Activated T-cell treated with anti-CD3 and anti-CD28 coated beads for 48 hours (primary cell): ENCODE data around the gene SLC23A2.

Source experiments
- DNase-seq: peaks from one replicate; pipeline ENCODE4 v3.0.0-alpha.2; 2020; ENCODE audit warnings: low read depth

The SLC23A2 gene

GRCh38 chr20:4844751-4845465 is 156.4 kb downstream of the SLC23A2 start:
- no peak for DNase-seq

- no peak for DNase-seq
Observed at GRCh38 chr20:4844325-4844724, 157.0 kb downstream of the SLC23A2 start.

- DNase-seq: no peak
Observed at GRCh38 chr20:4840801-4841200, 160.5 kb downstream of the SLC23A2 start.

- DNase-seq: no peak
Observed at GRCh38 chr20:4838526-4838925, 162.8 kb downstream of the SLC23A2 start.

- no peak for DNase-seq
Observed at GRCh38 chr20:4837760-4838159, 163.6 kb downstream of the SLC23A2 start.

- DNase-seq: no peak
Observed at GRCh38 chr20:4836935-4837334, 164.4 kb downstream of the SLC23A2 start.

GRCh38 chr20:4836473-4836872 is 164.8 kb downstream of the SLC23A2 start:
- no peak for DNase-seq

- no peak for DNase-seq
Observed at GRCh38 chr20:4835244-4836177, 165.8 kb downstream of the SLC23A2 start.

GRCh38 chr20:4833074-4833728 is 168.1 kb downstream of the SLC23A2 start:
- DNase-seq: no peak

- DNase-seq: no peak
Observed at GRCh38 chr20:4832469-4832868, 168.8 kb downstream of the SLC23A2 start.

- DNase-seq: no peak
Observed at GRCh38 chr20:4830696-4831095, 170.6 kb downstream of the SLC23A2 start.

- DNase-seq: no peak
Observed at GRCh38 chr20:4830259-4830658, 171.1 kb downstream of the SLC23A2 start.

GRCh38 chr20:4829514-4830215 is 171.6 kb downstream of the SLC23A2 start:
- DNase-seq: no peak

GRCh38 chr20:4828830-4829513 is 172.3 kb downstream of the SLC23A2 start:
- DNase-seq: no peak

GRCh38 chr20:4821590-4821989 is 179.7 kb downstream of the SLC23A2 start:
- no peak for DNase-seq

- no peak for DNase-seq
Observed at GRCh38 chr20:4820806-4821518, 180.3 kb downstream of the SLC23A2 start.

- no peak for DNase-seq
Observed at GRCh38 chr20:4819901-4820300, 181.4 kb downstream of the SLC23A2 start.

- DNase-seq: no peak
Observed at GRCh38 chr20:4817230-4817671, 184.1 kb downstream of the SLC23A2 start.

GRCh38 chr20:4815628-4816027 is 185.7 kb downstream of the SLC23A2 start:
- DNase-seq: no peak

- peak; percentile 47 for DNase-seq
Observed at GRCh38 chr20:4814696-4815252, 186.5 kb downstream of the SLC23A2 start.
